Stimulated activated effector memory CD8-positive, alpha-beta T cell treated with anti-CD3 and anti-CD28 coated beads, Interleukin-12 subunit alpha, Interleukin-12 subunit beta, amount 100 ng/mL, for 72 hours (primary cell): Measurements from ENCODE around the gene PTPRN2.
"Not testable (repeated sequence)": the region's sequence is repeated elsewhere in the genome, so short reads cannot be mapped to it uniquely, and the experiment has no call there.

Experiments used
- ATAC-seq: fragments of 150-1000 bp; cut with Tn5 transposase; 2 replicates; pipeline ENCODE4 v1.10.0; 2021
- DNase-seq, 2 donors: peaks; one replicate each; pipeline ENCODE4 v3.0.0; 2021 to 2022; ENCODE audit warnings: low spot score in 2 of 2
- H3K27ac Mint-ChIP-seq: one replicate; pipeline ENCODE4 v1.8.0; 2022; ENCODE audit warnings: mild to moderate bottlenecking, mixed read lengths
- H3K36me3 Mint-ChIP-seq: one replicate; pipeline ENCODE4 v1.8.0; 2022; ENCODE audit warnings: mild to moderate bottlenecking, mixed read lengths
- H3K4me1 Mint-ChIP-seq: one replicate; pipeline ENCODE4 v1.8.0; 2022; ENCODE audit warnings: mixed read lengths
- H3K4me3 Mint-ChIP-seq: one replicate; pipeline ENCODE4 v1.8.0; 2022; ENCODE audit warnings: mild to moderate bottlenecking, mixed read lengths
- H3K9me3 Mint-ChIP-seq: one replicate; pipeline ENCODE4 v1.8.0; 2022; ENCODE audit warnings: mixed read lengths

PTPRN2 gene

GRCh38 chr7:157737151-157738065, 850.2 kb downstream of the PTPRN2 start:
- H3K27ac Mint-ChIP-seq, result no peak overlapping the region

GRCh38 chr7:157736341-157736740, 851.3 kb downstream of the PTPRN2 start:
- H3K27ac Mint-ChIP-seq, result no peak overlapping the region
- H3K4me1 Mint-ChIP-seq, result no peaks in the 10 kb centered on the region
- no peak for DNase-seq
- no peak overlapping the region for H3K4me3 Mint-ChIP-seq
- no peak for ATAC-seq
- H3K9me3 Mint-ChIP-seq, result no peaks in the 10 kb centered on the region
- H3K36me3 Mint-ChIP-seq, result no peaks in the 10 kb centered on the region

More at GRCh38 chr7:157737151-157738065, 850.2 kb downstream of the PTPRN2 start:
- no peaks in the 10 kb centered on the region for H3K4me1 Mint-ChIP-seq
- no peak overlapping the region for H3K4me3 Mint-ChIP-seq
- H3K9me3 Mint-ChIP-seq, result no peaks in the 10 kb centered on the region
- ATAC-seq (no peak), DNase-seq (no peak)
- H3K36me3 Mint-ChIP-seq, result no peaks in the 10 kb centered on the region

GRCh38 chr7:157735826-157736225, 851.8 kb downstream of the PTPRN2 start:
- H3K4me1 Mint-ChIP-seq, result no peaks in the 10 kb centered on the region
- no peaks in the 10 kb centered on the region for H3K36me3 Mint-ChIP-seq
- H3K4me3 Mint-ChIP-seq, result no peak overlapping the region
- DNase-seq (no peak), ATAC-seq (no peak)
- H3K27ac Mint-ChIP-seq, result no peak overlapping the region
- H3K9me3 Mint-ChIP-seq, result no peaks in the 10 kb centered on the region

GRCh38 chr7:157734676-157735640, 852.7 kb downstream of the PTPRN2 start:
- no peak overlapping the region for H3K4me3 Mint-ChIP-seq
- no peaks in the 10 kb centered on the region for H3K36me3 Mint-ChIP-seq
- no peaks in the 10 kb centered on the region for H3K4me1 Mint-ChIP-seq
- no peaks in the 10 kb centered on the region for H3K9me3 Mint-ChIP-seq
- DNase-seq (no peak), ATAC-seq (no peak)
- no peak overlapping the region for H3K27ac Mint-ChIP-seq

GRCh38 chr7:157733760-157734395, 853.7 kb downstream of the PTPRN2 start:
- H3K9me3 Mint-ChIP-seq, H3K4me3 Mint-ChIP-seq, H3K36me3 Mint-ChIP-seq, H3K4me1 Mint-ChIP-seq, H3K27ac Mint-ChIP-seq, DNase-seq, ATAC-seq: not testable (repeated sequence)

- Mint-ChIP-seq H3K4me1 (no peaks in the 10 kb centered on the region), H3K9me3 (no peaks in the 10 kb centered on the region), H3K27ac (no peak overlapping the region), H3K36me3 (no peaks in the 10 kb centered on the region), H3K4me3 (no peak overlapping the region)
- ATAC-seq, result no peak
- DNase-seq, result no peak
These were observed 856.5 kb downstream of the PTPRN2 start for GRCh38 chr7:157731126-157731525.

- DNase-seq (no peak), ATAC-seq (peak; percentile 24)
- Mint-ChIP-seq H3K36me3 (no peaks in the 10 kb centered on the region), H3K27ac (no peak overlapping the region), H3K9me3 (no peaks in the 10 kb centered on the region), H3K4me3 (no peak overlapping the region), H3K4me1 (no peaks in the 10 kb centered on the region)
These were observed 857.0 kb downstream of the PTPRN2 start for GRCh38 chr7:157730614-157731013.

- no peaks in the 10 kb centered on the region for H3K4me1 Mint-ChIP-seq
- no peak overlapping the region for H3K27ac Mint-ChIP-seq
- no peaks in the 10 kb centered on the region for H3K9me3 Mint-ChIP-seq
- H3K4me3 Mint-ChIP-seq, result no peak overlapping the region
- ATAC-seq (no peak), DNase-seq (no peak)
- H3K36me3 Mint-ChIP-seq, result no peaks in the 10 kb centered on the region
These were observed 858.1 kb downstream of the PTPRN2 start for GRCh38 chr7:157729566-157729965.

- no peaks in the 10 kb centered on the region for H3K36me3 Mint-ChIP-seq
- ATAC-seq (peak; percentile 36), DNase-seq (no peak)
- no peaks in the 10 kb centered on the region for H3K9me3 Mint-ChIP-seq
- H3K4me3 Mint-ChIP-seq, result no peak overlapping the region
- H3K27ac Mint-ChIP-seq, result no peak overlapping the region
- no peaks in the 10 kb centered on the region for H3K4me1 Mint-ChIP-seq
These were observed 859.5 kb downstream of the PTPRN2 start for GRCh38 chr7:157727964-157728615.

- Mint-ChIP-seq H3K27ac (no peak overlapping the region), H3K36me3 (no peaks in the 10 kb centered on the region), H3K4me3 (no peak overlapping the region), H3K4me1 (no peaks in the 10 kb centered on the region), H3K9me3 (no peaks in the 10 kb centered on the region)
- DNase-seq, result no peak
- ATAC-seq, result no peak
These were observed 860.9 kb downstream of the PTPRN2 start for GRCh38 chr7:157726764-157727163.

- not testable (repeated sequence) for H3K4me3 Mint-ChIP-seq, H3K9me3 Mint-ChIP-seq, H3K4me1 Mint-ChIP-seq, H3K36me3 Mint-ChIP-seq, DNase-seq, H3K27ac Mint-ChIP-seq, ATAC-seq
These were observed 862.3 kb downstream of the PTPRN2 start for GRCh38 chr7:157725312-157725711.

GRCh38 chr7:157723205-157723604, 864.4 kb downstream of the PTPRN2 start:
- H3K27ac Mint-ChIP-seq, result no peak overlapping the region

GRCh38 chr7:157722137-157723060, 865.2 kb downstream of the PTPRN2 start:
- Mint-ChIP-seq H3K4me3 (no peak overlapping the region), H3K9me3 (no peaks in the 10 kb centered on the region), H3K27ac (no peak overlapping the region), H3K4me1 (no peaks in the 10 kb centered on the region), H3K36me3 (no peaks in the 10 kb centered on the region)
- DNase-seq (no peak), ATAC-seq (no peak)

More at GRCh38 chr7:157723205-157723604, 864.4 kb downstream of the PTPRN2 start:
- H3K9me3 Mint-ChIP-seq, result no peaks in the 10 kb centered on the region
- H3K36me3 Mint-ChIP-seq, result no peaks in the 10 kb centered on the region
- ATAC-seq, result no peak
- H3K4me1 Mint-ChIP-seq, result no peaks in the 10 kb centered on the region
- DNase-seq, result no peak
- no peak overlapping the region for H3K4me3 Mint-ChIP-seq
